Type B pancreatic cell (in vitro differentiated cells): ENCODE data around the gene EML2. TPM values are rescaled to one million over a fixed set of nuclear protein-coding genes. Genes with fewer than 3 reads are reported as not detected.

Source experiments
- DNase-seq: peaks from one replicate; pipeline ENCODE4 v3.0.0; 2021; ENCODE audit warnings: mixed read lengths; ENCODE audit not compliant: unreplicated experiment; ENCODE audit errors: extremely low spot score
- H3K27ac Mint-ChIP-seq: 2 replicates; pipeline ENCODE4 v1.8.0; 2021; ENCODE audit warnings: mild to moderate bottlenecking, mixed read lengths
- H3K27me3 Mint-ChIP-seq: 2 replicates; pipeline ENCODE4 v1.8.0; 2021; ENCODE audit warnings: mixed read lengths
- H3K36me3 Mint-ChIP-seq: 2 replicates; pipeline ENCODE4 v1.8.0; 2021; ENCODE audit warnings: mixed read lengths
- H3K4me1 Mint-ChIP-seq: one replicate; pipeline ENCODE4 v1.8.0; 2021; ENCODE audit warnings: mixed read lengths; ENCODE audit not compliant: unreplicated experiment
- H3K4me3 Mint-ChIP-seq: 2 replicates; pipeline ENCODE4 v1.8.0; 2021; ENCODE audit warnings: mild to moderate bottlenecking, mixed read lengths
- H3K9me3 Mint-ChIP-seq: 2 replicates; pipeline ENCODE4 v1.8.0; 2021; ENCODE audit warnings: mixed read lengths
- CTCF ChIP-seq: fragments of 200-600 bp; sonication (generic); conservative IDR thresholded peaks from 2 replicates; pipeline ENCODE4 v1.5.0; 2021; ENCODE audit warnings: antibody characterized with exemption, mild to moderate bottlenecking
- total RNA-seq: library from RNA; stranded (reverse); gene quantifications from 2 replicates; pipeline ENCODE4 v1.2.1, GENCODE V29; 2021; ENCODE audit warnings: low replicate concordance

Gene EML2
- total RNA-seq, 1 donor from 2014 or later = 46.9 TPM

- TF ChIP-seq CTCF = no peak
- H3K36me3 Mint-ChIP-seq = no peaks in the 10 kb centered on the region
- H3K4me1 Mint-ChIP-seq = no peaks in the 10 kb centered on the region
- no peak overlapping the region for H3K27ac Mint-ChIP-seq
- no peak for DNase-seq
- peaks cover 56% of the 10 kb centered on the region for H3K27me3 Mint-ChIP-seq
- H3K9me3 Mint-ChIP-seq = no peaks in the 10 kb centered on the region
- no peak overlapping the region for H3K4me3 Mint-ChIP-seq
These were observed 47.6 kb downstream of the EML2 start for GRCh38 chr19:45591638-45592005.

- Mint-ChIP-seq H3K9me3 (no peaks in the 10 kb centered on the region), H3K36me3 (no peaks in the 10 kb centered on the region), H3K4me1 (no peaks in the 10 kb centered on the region)
These were observed 48.1 kb downstream of the EML2 start for GRCh38 chr19:45591004-45591637.

GRCh38 chr19:45590300-45591003, 48.7 kb downstream of the EML2 start:
- Mint-ChIP-seq H3K27ac (no peak overlapping the region), H3K4me1 (no peaks in the 10 kb centered on the region), H3K9me3 (no peaks in the 10 kb centered on the region), H3K4me3 (no peak overlapping the region), H3K27me3 (peaks cover 45% of the 10 kb centered on the region), H3K36me3 (no peaks in the 10 kb centered on the region)
- TF ChIP-seq CTCF = no peak
- no peak for DNase-seq

More at GRCh38 chr19:45591004-45591637, 48.1 kb downstream of the EML2 start:
- Mint-ChIP-seq H3K4me3 (no peak overlapping the region), H3K27ac (no peak overlapping the region), H3K27me3 (peaks cover 51% of the 10 kb centered on the region)
- no peak for DNase-seq
- peak; percentile 51 for TF ChIP-seq CTCF

- peaks cover 42% of the 10 kb centered on the region for H3K27me3 Mint-ChIP-seq
- H3K27ac Mint-ChIP-seq = no peak overlapping the region
- H3K9me3 Mint-ChIP-seq = no peaks in the 10 kb centered on the region
- TF ChIP-seq CTCF = no peak
- no peaks in the 10 kb centered on the region for H3K4me1 Mint-ChIP-seq
- no peaks in the 10 kb centered on the region for H3K36me3 Mint-ChIP-seq
- no peak for DNase-seq
- H3K4me3 Mint-ChIP-seq = no peak overlapping the region
These were observed 49.4 kb downstream of the EML2 start for GRCh38 chr19:45589768-45590167.

- Mint-ChIP-seq H3K36me3 (no peaks in the 10 kb centered on the region), H3K27me3 (peaks cover 40% of the 10 kb centered on the region), H3K4me1 (peaks cover 6% of the 10 kb centered on the region), H3K27ac (no peak overlapping the region), H3K4me3 (no peak overlapping the region), H3K9me3 (no peaks in the 10 kb centered on the region)
- TF ChIP-seq CTCF = no peak
- no peak for DNase-seq
These were observed 51.3 kb downstream of the EML2 start for GRCh38 chr19:45587873-45588272.
